SIG-M5 (cell line): ENCODE results near the gene CYP11A1.

Experiments used
- DNase-seq: peaks from one replicate; lab custom pipeline; 2025; lab: John Stamatoyannopoulos, UW

The CYP11A1 gene

DNA sequence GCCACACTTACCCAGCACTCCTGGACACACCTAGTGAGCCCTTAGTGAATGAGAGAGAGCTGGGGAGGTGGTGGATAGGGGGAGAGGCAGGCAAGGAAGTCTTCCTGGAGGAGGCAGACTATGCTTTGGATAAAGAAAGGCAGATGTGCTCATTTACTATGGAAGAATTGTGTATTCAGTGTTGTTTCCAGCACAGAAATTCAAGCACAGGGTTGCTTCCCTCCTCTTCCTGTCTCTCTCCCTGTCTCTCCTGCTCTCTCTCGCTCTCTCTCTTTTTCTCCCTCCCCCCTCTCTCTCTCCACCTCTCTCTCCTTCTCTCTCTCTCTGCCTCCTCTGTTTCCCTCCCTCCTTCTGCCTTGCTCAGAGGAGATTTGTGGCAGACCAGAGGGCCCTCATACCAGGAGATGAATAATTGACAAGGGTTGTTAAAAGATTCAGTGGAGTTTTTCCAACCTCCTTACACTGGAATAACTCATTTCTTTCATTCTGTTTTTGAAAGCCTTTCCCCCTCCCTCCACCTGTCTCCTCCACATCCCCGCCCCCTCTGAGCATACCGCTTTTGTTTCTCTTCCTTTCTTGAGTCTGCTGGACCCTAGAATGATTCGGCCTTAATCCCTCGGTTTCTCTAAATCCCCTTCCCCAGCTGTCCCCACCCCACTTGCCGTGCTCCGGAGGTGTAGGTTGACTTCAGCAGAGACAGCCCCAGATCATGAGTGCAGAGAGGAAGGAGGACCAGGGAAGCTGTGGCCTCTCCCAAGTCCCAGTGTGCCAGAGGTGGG, 65.7 kb downstream of the CYP11A1 start:
- no peak for DNase-seq

DNA sequence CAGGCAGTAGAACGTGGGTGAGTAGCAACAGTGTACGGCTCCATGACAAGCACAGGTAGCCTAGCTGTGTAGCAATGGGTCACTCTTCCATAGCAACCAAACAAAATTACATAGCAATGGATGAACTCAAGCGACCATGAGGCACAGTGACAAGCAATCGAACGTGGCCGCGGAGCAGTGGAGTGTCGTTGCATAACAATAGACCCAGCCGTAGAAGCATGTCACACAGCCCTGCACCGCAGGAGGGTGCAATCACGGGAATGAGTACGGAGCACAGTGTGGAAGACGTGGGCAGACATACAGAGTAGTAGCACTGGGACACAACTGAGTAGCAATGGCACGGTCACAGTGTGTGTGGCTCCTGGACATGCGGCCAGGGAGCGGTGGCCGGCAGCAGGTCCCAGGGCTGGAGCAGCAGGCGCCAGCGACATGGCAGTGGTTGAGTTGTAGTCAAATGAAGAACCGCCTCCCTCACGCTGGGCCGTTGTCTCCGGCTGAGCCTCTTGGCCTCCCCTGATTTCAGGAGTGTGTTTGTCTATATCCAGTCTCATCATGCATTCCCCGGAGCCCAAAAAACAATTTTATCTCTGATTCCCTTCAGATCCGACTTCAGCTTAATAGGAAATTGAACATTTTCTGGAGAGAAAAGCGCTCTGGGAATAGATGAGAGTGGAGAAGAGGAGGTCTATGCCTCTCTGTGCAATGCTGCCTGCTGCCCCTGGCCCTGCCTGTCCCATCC, 67.2 kb downstream of the CYP11A1 start:
- DNase-seq = no peak

DNA sequence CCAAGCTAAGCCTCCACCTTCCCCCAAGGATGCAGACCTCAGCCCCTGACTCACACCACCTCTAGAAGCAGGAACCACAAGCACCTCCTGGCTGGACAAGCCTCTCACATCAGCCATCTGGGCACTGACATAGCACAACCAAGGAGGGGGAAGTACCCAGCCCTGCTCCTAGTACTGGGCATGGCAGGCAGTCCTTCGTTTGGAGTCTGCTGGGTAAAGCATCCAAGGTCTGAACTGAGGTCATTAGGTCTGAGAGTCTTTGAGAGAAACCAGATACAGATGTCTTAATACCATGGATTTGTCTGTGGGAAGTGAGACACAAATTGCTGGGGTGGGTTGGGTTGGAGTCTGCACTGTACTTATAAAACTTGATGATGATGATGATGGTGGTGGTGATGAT, 69.6 kb downstream of the CYP11A1 start:
- no peak for DNase-seq

DNA sequence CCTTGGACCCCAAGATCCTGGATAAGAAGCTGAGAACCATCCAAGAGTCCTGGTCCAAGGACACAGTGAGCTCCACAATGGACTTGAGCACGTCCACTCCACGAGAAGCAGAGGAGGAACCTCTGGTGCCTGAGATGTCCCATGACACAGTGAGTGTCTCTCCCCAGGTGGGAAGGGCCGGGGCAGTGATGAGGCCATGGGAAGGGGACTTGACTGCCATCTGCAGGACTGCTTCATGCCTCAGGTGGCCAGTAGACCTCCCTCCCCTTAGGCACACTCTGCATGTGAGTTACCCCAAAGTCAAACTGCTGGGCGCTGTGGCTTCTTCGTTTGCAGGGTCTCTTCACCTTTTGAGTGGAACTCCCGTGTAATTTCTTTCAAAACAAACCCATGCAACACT, 71.6 kb downstream of the CYP11A1 start:
- no peak for DNase-seq

DNA sequence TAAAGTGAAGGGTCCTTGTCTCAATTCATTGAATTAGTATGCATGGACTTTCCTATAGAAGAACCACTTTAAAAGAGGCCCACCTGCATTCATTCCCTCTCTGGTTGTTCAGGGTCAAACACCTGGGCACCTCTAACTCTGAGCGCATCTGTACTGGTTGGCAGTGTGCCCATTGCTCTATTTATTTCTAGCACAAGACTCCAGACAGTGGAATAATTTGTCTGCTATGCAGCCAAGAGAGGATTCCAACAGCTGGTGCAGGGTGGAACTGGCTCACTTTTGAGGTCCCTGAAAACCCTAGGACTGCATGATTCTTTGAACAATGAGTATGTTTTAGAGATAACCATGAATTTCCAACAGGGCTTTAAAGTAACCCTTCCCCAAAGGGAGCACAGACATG, 73.4 kb downstream of the CYP11A1 start:
- no peak for DNase-seq

DNA sequence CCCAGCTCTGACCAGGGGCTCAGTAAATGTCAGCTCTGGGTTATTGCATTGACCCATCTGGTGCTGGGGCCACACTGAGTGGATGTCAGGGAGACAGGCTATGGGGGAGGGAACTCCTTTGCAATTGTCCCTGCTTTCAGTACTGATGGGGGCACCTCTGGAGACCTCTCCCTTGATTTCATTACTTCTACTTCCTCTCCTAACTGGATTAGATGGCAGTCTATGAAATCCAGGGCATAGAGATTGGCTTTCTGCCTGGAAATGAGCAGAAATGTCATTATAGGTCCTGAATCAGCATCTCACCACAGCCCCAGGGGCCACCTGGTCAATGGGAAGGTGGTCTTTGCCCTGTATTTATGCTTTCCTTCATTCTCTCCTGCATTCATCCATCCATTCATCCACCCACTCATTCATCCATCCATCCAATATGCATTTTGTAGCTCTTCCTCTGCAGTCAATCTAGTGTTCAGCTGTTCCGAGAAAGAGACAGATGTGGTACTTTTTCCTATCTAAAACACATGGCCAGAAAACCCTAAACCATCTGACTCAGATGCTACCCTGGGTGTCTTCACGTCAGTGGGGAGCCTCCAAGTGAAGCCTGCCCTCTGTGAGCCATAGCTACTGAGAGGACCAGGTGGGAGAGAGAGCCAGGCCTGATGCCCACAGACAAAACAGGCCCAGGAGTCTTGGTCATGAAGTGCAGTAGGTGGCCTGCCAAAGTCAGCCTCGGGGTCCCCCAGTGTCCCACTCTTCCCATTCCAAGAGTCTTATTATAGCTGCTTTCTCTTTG, 74.2 kb downstream of the CYP11A1 start:
- DNase-seq = no peak

DNA sequence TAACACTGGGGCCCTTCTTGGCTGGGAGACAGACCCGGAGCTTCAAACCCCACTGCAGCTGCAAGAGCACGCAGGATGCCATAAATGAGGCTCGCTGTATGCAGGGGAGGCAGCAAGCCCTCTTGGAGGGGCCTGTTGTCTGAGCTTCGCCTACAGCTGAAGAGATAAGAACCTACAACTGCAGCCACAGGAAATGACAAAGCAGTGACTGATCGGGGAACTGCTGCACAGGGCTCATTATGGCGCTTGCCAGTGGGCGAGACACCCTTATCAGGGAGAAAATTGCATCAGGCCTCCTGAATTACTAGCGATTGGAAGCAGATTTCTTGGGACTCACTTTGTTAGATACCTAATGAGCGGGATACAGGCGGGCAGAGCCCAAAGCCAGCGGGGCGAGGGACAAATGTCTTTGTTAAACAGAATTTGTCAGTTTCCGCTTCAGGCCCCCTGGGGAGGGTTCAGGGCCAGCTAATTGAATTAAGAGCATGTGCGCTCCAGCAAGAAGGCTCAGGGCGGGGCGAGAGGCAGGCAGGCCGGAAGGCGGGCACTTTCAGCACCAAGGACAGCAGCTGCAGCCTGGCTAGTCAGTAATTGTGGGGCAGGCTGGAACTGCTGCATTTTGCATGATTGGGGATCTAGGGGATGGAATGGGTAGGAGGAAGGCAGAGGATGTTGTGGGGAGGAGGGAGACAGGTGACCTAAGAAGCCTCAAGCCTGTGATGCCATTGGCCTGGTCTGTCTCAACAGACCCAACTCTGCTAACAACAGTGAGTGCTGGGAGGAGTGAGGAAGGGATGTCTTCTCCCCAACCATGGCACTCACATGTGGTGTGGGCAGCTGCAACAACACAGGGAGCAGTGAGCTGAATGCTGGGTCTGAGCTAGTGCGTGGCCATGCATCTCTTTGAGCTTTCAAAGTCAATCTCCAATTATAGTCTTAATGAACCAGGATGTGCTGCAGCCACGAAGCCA, 76.1 kb downstream of the CYP11A1 start:
- no peak for DNase-seq

DNA sequence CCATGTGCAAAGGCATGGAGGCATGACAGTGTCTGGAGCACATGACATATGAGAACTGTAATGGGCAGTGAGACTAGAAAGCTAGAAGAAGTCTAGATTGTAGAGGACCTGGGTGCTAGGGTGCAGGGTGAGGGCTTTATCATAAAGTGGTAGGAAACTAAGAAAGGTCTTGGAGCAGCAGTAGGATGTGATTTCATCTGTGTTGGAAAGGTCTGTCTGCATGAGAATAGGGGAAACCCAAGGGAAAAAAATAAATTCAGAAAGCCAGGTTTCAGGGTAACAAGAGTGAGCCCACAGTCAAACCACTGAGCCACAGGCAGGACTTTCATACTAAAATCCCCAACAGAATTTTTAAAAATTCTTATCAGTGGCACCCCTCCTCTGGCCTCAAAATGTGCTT, 76.8 kb downstream of the CYP11A1 start:
- DNase-seq = no peak

DNA sequence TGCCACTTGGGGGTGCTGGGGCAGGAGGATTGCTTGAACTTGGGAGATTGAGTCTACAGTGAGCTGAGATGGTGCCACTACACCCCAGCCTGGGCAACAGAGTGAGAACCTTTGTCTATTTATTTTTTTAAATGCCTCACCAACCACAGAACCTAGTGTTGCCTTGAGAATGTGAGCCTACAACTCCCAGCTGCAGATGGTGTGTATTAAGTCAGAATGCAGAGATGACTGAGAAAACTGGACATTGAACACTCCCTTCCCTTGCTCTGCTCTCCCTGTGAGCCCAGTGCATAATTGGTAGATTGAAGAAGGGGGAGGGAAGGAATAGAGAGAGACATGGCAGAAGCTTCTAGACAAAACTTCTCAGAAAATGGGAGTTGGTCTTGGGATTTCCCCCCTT, 77.8 kb downstream of the CYP11A1 start:
- no peak for DNase-seq
